Measurements from ENCODE around the gene LMO4.

The LMO4 gene

GRCh38 chr1:87389546-87389945 is 60.9 kb downstream of the LMO4 start:
- Histone ChIP-seq H3K9me3 (ENCODE audit: control insufficient read depth in 2 of 2, low read length in 2 of 2) (no peaks in the 10 kb centered on the region), H3K36me3 (ENCODE audit: control insufficient read depth in 2 of 2, insufficient read depth in 2 of 2, low read length in 2 of 2) (no peaks in the 10 kb centered on the region), H3K9ac (ENCODE audit: low read length in 2 of 2) (no peak overlapping the region), H3K27me3 (ENCODE audit: control insufficient read depth in 1 of 2, insufficient read depth in 2 of 2, low read length in 2 of 2) (no peaks in the 10 kb centered on the region), H3K4me1 (ENCODE audit: control insufficient read depth, insufficient read depth, low read length) (peaks cover 6% of the 10 kb centered on the region), H3K4me3 (ENCODE audit: low read length in 2 of 2) (no peak overlapping the region), H3K27ac (ENCODE audit: low read length) (no peak overlapping the region)

GRCh38 chr1:87392248-87393192 is 63.8 kb downstream of the LMO4 start:
- Histone ChIP-seq H3K27ac (ENCODE audit: low read length) (no peak overlapping the region), H3K4me3 (ENCODE audit: low read length in 2 of 2) (no peak overlapping the region)

GRCh38 chr1:87393445-87394085 is 64.9 kb downstream of the LMO4 start:
- Histone ChIP-seq H3K27ac (ENCODE audit: low read length) (no peak overlapping the region), H3K36me3 (ENCODE audit: control insufficient read depth in 2 of 2, insufficient read depth in 2 of 2, low read length in 2 of 2) (no peaks in the 10 kb centered on the region), H3K4me3 (ENCODE audit: low read length in 2 of 2) (no peak overlapping the region), H3K4me1 (ENCODE audit: control insufficient read depth, insufficient read depth, low read length) (peaks cover 6% of the 10 kb centered on the region), H3K9ac (ENCODE audit: low read length in 2 of 2) (no peak overlapping the region), H3K27me3 (ENCODE audit: control insufficient read depth in 1 of 2, insufficient read depth in 2 of 2, low read length in 2 of 2) (no peaks in the 10 kb centered on the region), H3K9me3 (ENCODE audit: control insufficient read depth in 2 of 2, low read length in 2 of 2) (no peaks in the 10 kb centered on the region)

More at GRCh38 chr1:87392248-87393192, 63.8 kb downstream of the LMO4 start:
- H3K9me3 ChIP-seq (ENCODE audit: control insufficient read depth in 2 of 2, low read length in 2 of 2), result no peaks in the 10 kb centered on the region
- H3K4me1 ChIP-seq (ENCODE audit: control insufficient read depth, insufficient read depth, low read length), result peaks cover 6% of the 10 kb centered on the region
- no peaks in the 10 kb centered on the region for H3K27me3 ChIP-seq (ENCODE audit: control insufficient read depth in 1 of 2, insufficient read depth in 2 of 2, low read length in 2 of 2)
- no peak overlapping the region for H3K9ac ChIP-seq (ENCODE audit: low read length in 2 of 2)
- H3K36me3 ChIP-seq (ENCODE audit: control insufficient read depth in 2 of 2, insufficient read depth in 2 of 2, low read length in 2 of 2), result no peaks in the 10 kb centered on the region

- Histone ChIP-seq H3K27ac (ENCODE audit: low read length) (no peak overlapping the region), H3K36me3 (ENCODE audit: control insufficient read depth in 2 of 2, insufficient read depth in 2 of 2, low read length in 2 of 2) (no peaks in the 10 kb centered on the region), H3K4me1 (ENCODE audit: control insufficient read depth, insufficient read depth, low read length) (peaks cover 6% of the 10 kb centered on the region), H3K27me3 (ENCODE audit: control insufficient read depth in 1 of 2, insufficient read depth in 2 of 2, low read length in 2 of 2) (no peaks in the 10 kb centered on the region), H3K9me3 (ENCODE audit: control insufficient read depth in 2 of 2, low read length in 2 of 2) (no peaks in the 10 kb centered on the region), H3K4me3 (ENCODE audit: low read length in 2 of 2) (no peak overlapping the region), H3K9ac (ENCODE audit: low read length in 2 of 2) (no peak overlapping the region)
Observed at GRCh38 chr1:87394513-87394912, 65.8 kb downstream of the LMO4 start.

GRCh38 chr1:87394982-87395381 is 66.3 kb downstream of the LMO4 start:
- Histone ChIP-seq H3K4me1 (ENCODE audit: control insufficient read depth, insufficient read depth, low read length) (peaks cover 6% of the 10 kb centered on the region), H3K9me3 (ENCODE audit: control insufficient read depth in 2 of 2, low read length in 2 of 2) (no peaks in the 10 kb centered on the region), H3K27me3 (ENCODE audit: control insufficient read depth in 1 of 2, insufficient read depth in 2 of 2, low read length in 2 of 2) (no peaks in the 10 kb centered on the region), H3K36me3 (ENCODE audit: control insufficient read depth in 2 of 2, insufficient read depth in 2 of 2, low read length in 2 of 2) (no peaks in the 10 kb centered on the region), H3K4me3 (ENCODE audit: low read length in 2 of 2) (no peak overlapping the region), H3K9ac (ENCODE audit: low read length in 2 of 2) (no peak overlapping the region), H3K27ac (ENCODE audit: low read length) (no peak overlapping the region)

Data from stomach smooth muscle (tissue), 2 donors.